GM19324 (cell line): ENCODE results near the gene SYTL1.

Experiments
- ATAC-seq: cut with Tn5 transposase; IDR thresholded peaks from one replicate; pipeline ENCODE4 v1.9.1; 2021; ENCODE audit warnings: mild to moderate bottlenecking, moderate library complexity; ENCODE audit not compliant: unreplicated experiment, low FRiP score

The SYTL1 gene

GRCh38 chr1:27316860-27317259, 25.0 kb upstream of the SYTL1 start:
- ATAC-seq = no peak

- ATAC-seq = no peak
These were observed 23.7 kb upstream of the SYTL1 start for GRCh38 chr1:27318136-27318535.

GRCh38 chr1:27318596-27318995, 23.2 kb upstream of the SYTL1 start:
- no peak for ATAC-seq

GRCh38 chr1:27321813-27322568, 19.8 kb upstream of the SYTL1 start, which contains the start of gene TMEM222:
TSS of gene TMEM222 (plus strand) at chr1:27322163. CDS start at chr1:27322198, 35 bp downstream.
- peak; percentile 95 for ATAC-seq

- peak; percentile 8 for ATAC-seq
These were observed 19.1 kb upstream of the SYTL1 start for GRCh38 chr1:27322569-27323240.

GRCh38 chr1:27325286-27325685, 16.5 kb upstream of the SYTL1 start:
- no peak for ATAC-seq

GRCh38 chr1:27327964-27328363, 13.9 kb upstream of the SYTL1 start:
- ATAC-seq = no peak

- ATAC-seq = no peak
These were observed 11.0 kb upstream of the SYTL1 start for GRCh38 chr1:27330786-27331185.

GRCh38 chr1:27331426-27331825, 10.4 kb upstream of the SYTL1 start:
- no peak for ATAC-seq

- no peak for ATAC-seq
These were observed 9.9 kb upstream of the SYTL1 start for GRCh38 chr1:27331922-27332321.

GRCh38 chr1:27332536-27333281, 9.1 kb upstream of the SYTL1 start:
- no peak for ATAC-seq

GRCh38 chr1:27333717-27334279, 8.0 kb upstream of the SYTL1 start:
- no peak for ATAC-seq

- no peak for ATAC-seq
These were observed 6.1 kb upstream of the SYTL1 start for GRCh38 chr1:27335506-27336422.

- ATAC-seq = no peak
These were observed 5.1 kb upstream of the SYTL1 start for GRCh38 chr1:27336756-27337155.

GRCh38 chr1:27338751-27339150, 3.1 kb upstream of the SYTL1 start:
- ATAC-seq = no peak

GRCh38 chr1:27339213-27339612, 2.6 kb upstream of the SYTL1 start:
- no peak for ATAC-seq

GRCh38 chr1:27342391-27342777, 562 bp downstream of the SYTL1 start:
- no peak for ATAC-seq

GRCh38 chr1:27342778-27343638, 1.2 kb downstream of the SYTL1 start:
- ATAC-seq = peak; percentile 47

- ATAC-seq = no peak
These were observed 1.8 kb downstream of the SYTL1 start for GRCh38 chr1:27343639-27344025.
